Activated CD8-positive, alpha-beta memory T cell treated with anti-CD3 and anti-CD28 coated beads, Interleukin-2, amount 50 U/mL, for 24 hours (primary cell): ENCODE data around the gene FRYL.
"Not testable (repeated sequence)": the region's sequence is repeated elsewhere in the genome, so short reads cannot be mapped to it uniquely, and the experiment has no call there.

Experiments
- DNase-seq: peaks from one replicate; pipeline ENCODE4 v3.0.0-alpha.2; 2020; ENCODE audit errors: extremely low read depth

FRYL gene

GRCh38 chr4:48746608-48747362 lies 33.3 kb downstream of the FRYL start:
- DNase-seq: no peak

- not testable (repeated sequence) for DNase-seq
Measured at GRCh38 chr4:48745223-48745622, 34.9 kb downstream of the FRYL start.

GRCh38 chr4:48742412-48742811 lies 37.7 kb downstream of the FRYL start:
- no peak for DNase-seq

GRCh38 chr4:48739560-48740019 lies 40.5 kb downstream of the FRYL start:
- DNase-seq: no peak

GRCh38 chr4:48738856-48739255 lies 41.2 kb downstream of the FRYL start:
- no peak for DNase-seq

GRCh38 chr4:48728906-48729496 lies 51.1 kb downstream of the FRYL start:
- DNase-seq: peak; percentile 21

GRCh38 chr4:48727666-48728459 lies 52.2 kb downstream of the FRYL start:
- no peak for DNase-seq

- no peak for DNase-seq
Measured at GRCh38 chr4:48725414-48725813, 54.7 kb downstream of the FRYL start.

- no peak for DNase-seq
Measured at GRCh38 chr4:48722509-48723446, 57.3 kb downstream of the FRYL start.

GRCh38 chr4:48720459-48720858 lies 59.6 kb downstream of the FRYL start:
- DNase-seq: no peak

- no peak for DNase-seq
Measured at GRCh38 chr4:48718818-48719465, 61.1 kb downstream of the FRYL start.

- not testable (repeated sequence) for DNase-seq
Measured at GRCh38 chr4:48716285-48716684, 63.8 kb downstream of the FRYL start.

GRCh38 chr4:48710446-48711209 lies 69.5 kb downstream of the FRYL start:
- no peak for DNase-seq

- no peak for DNase-seq
Measured at GRCh38 chr4:48709901-48710300, 70.2 kb downstream of the FRYL start.

- DNase-seq: no peak
Measured at GRCh38 chr4:48708610-48709009, 71.5 kb downstream of the FRYL start.

- no peak for DNase-seq
Measured at GRCh38 chr4:48706736-48707135, 73.3 kb downstream of the FRYL start.

GRCh38 chr4:48705609-48706008 lies 74.5 kb downstream of the FRYL start:
- no peak for DNase-seq

GRCh38 chr4:48704091-48704802 lies 75.8 kb downstream of the FRYL start:
- DNase-seq: no peak

GRCh38 chr4:48699475-48699874 lies 80.6 kb downstream of the FRYL start:
- no peak for DNase-seq
